ENCODE measurements around the gene SMCO4. TPM values are rescaled to one million over a fixed set of nuclear protein-coding genes. Genes with fewer than 3 reads are reported as not detected.

Gene SMCO4
- total and polyA plus RNA-seq, 2 of the 8 experiments (the other 6 are each of a cell fraction or from before 2014, with no cell fraction given) = 33.2 to 53.9 TPM

- no peak for TF ChIP-seq CBX8 (IDR thresholded peaks at IDR 0.05; ENCODE audit: borderline replicate concordance, low read depth, low read length)
- TF ChIP-seq CBX5 (IDR thresholded peaks at IDR 0.05; ENCODE audit: low read depth, low read length) = no peak
- TF ChIP-seq MAFK (IDR thresholded peaks at IDR 0.05; ENCODE audit: low read depth, low read length) = no peak
- TF ChIP-seq SUZ12 (IDR thresholded peaks at IDR 0.05; ENCODE audit: low read length) = no peak
- no peak for TF ChIP-seq FOSL1 (IDR thresholded peaks at IDR 0.05; ENCODE audit: insufficient read depth, low read depth, low read length)
Measured at GRCh38 chr11:93494357-93494756, 48.8 kb downstream of the SMCO4 start (continued).
